Occipital lobe (tissue), 2 donors: ENCODE data around the gene MAEA. TPM values are rescaled to one million over a fixed set of nuclear protein-coding genes. Genes with fewer than 3 reads are reported as not detected.
"Not testable (repeated sequence)": the region's sequence is repeated elsewhere in the genome, so short reads cannot be mapped to it uniquely, and the experiment has no call there.

ENCODE experiments used
- DNase-seq: peaks from one replicate; lab custom pipeline; 2025; lab: John Stamatoyannopoulos, UW
- total RNA-seq: library from RNA; depleted of rRNA; stranded (reverse); fragments of >200 nt; gene quantifications from one replicate; pipeline ENCODE4 v1.2.3, GENCODE V29; 2014

MAEA gene
- total RNA-seq, 1 donor from 2014 or later: 27.9 TPM

GRCh38 chr4:1318488-1319213, 29.0 kb downstream of the MAEA start:
- no peak for DNase-seq

- DNase-seq: no peak
Observed at GRCh38 chr4:1321486-1321885, 31.8 kb downstream of the MAEA start.

DNA sequence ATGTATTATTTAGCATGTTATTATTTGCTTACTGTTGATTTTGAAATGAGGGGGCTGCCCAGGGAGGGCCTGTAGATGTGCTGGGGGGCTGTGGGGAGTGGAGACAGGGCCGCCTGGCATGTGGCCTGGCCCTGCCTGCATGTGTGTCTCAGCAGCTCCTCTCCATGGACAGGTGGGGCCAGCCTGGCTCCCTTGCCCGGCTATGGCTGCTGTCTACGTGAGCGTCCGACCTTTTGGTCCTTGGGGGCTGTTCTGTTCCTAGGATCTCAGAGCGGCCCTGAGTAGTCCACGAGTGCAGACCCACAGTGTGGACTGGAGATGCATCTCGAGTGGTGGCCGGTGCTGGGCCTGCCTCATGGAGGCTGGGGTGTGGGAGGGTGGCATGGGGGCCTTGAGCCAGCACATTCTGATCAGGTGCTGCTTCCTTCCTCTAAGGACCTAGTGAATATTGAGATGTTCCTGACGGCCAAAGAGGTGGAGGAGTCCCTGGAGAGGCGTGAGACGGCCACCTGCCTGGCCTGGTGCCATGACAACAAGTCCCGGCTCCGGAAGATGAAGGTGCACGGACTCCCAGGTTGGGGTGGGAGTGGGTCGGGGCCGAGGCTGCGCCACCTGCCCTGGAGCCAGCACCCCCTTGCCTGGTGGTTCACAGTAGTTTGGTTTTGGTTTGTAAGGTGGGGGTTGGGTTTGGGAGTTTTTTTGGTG, 32.4 kb downstream of the MAEA start:
- DNase-seq: no peak

DNA sequence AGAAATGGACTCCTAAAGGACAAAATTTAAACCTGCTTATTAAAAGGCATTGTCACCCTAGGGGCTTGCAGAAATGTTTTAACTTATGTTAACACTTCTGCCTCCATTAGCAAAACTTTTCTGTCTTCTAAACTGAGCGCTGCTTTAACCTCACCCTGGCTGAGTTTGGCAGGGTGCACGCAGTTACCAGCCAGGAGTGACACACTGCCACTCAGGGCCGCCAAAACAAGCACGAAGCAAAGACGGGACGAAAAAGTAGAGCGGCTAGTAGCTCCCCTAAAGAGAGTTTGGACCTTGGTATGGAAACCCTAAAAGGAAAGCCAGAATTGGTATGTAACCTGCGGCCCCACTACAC, 33.6 kb downstream of the MAEA start:
- no peak for DNase-seq

GRCh38 chr4:1323635-1324442, 34.1 kb downstream of the MAEA start:
- no peak for DNase-seq

DNA sequence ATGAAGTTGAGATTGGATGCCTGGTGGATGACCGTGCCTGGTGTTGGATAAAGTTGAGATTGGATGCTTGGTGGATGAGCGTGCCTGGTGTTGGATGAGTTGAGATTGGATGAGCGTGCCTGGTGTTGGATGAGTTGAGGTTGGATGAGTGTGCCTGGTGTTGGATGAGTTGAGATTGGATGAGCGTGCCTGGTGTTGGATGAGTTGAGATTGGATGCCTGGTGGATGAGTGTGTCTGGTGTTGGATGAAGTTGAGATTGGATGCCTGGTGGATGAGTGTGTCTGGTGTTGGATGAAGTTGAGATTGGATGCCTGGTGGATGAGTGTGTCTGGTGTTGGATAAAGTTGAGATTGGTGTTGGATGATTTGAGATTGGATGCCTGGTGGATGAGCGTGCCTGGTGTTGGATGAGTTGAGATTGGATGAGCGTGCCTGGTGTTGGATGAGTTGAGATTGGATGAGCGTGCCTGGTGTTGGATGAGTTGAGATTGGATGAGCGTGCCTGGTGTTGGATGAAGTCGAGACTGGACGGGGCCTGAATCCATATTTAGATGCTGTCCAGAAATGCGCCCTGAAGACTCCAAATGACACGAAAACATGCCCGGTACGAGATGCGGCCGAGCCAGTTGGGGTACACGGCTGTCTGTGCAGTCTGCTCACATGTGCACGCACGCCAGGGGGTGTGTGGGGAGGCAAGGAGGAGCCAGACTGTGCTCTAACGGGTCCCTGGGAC, 34.9 kb downstream of the MAEA start:
- DNase-seq: not testable (repeated sequence)

GRCh38 chr4:1325176-1325480, 35.4 kb downstream of the MAEA start:
- DNase-seq: no peak

GRCh38 chr4:1325681-1326635, 36.3 kb downstream of the MAEA start:
- no peak for DNase-seq

GRCh38 chr4:1326751-1327525, 37.2 kb downstream of the MAEA start:
- no peak for DNase-seq

DNA sequence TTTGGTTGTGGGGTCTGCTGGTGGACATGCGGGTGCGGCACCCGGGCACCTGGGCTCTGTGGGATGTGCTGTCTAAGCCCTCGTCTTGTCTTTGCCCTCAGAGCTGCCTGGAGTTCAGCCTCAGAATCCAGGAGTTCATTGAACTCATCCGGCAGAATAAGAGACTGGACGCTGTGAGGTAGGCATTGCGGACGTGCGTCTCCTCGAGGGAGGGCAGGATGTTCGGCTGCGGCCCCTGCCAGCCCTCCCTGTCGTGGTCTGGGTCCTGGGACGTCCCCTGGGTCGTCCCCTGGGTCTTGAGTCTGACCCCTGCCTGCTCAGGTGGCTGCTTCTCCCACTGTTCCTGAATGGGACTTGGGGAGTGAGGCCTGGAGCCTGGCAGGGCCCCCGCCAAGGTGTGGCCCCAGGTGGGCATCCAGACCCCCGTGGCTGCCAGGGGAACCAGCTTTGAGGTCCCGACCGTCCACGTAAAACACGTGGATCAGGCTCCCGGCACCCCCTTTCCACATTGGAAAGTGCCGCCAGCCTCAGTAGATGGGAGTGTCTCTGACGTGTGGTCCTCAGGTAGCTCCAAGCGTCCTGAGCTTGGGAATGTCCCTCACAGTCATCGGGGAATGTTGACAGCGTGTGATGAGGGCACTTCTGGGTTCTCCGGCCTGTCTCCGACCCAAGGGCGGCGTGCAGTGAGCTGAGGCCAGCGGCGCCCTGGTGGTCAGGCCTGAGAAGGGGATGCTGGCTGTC, 38.0 kb downstream of the MAEA start:
- no peak for DNase-seq

- no peak for DNase-seq
Observed at GRCh38 chr4:1328267-1329155, 38.8 kb downstream of the MAEA start.

DNA sequence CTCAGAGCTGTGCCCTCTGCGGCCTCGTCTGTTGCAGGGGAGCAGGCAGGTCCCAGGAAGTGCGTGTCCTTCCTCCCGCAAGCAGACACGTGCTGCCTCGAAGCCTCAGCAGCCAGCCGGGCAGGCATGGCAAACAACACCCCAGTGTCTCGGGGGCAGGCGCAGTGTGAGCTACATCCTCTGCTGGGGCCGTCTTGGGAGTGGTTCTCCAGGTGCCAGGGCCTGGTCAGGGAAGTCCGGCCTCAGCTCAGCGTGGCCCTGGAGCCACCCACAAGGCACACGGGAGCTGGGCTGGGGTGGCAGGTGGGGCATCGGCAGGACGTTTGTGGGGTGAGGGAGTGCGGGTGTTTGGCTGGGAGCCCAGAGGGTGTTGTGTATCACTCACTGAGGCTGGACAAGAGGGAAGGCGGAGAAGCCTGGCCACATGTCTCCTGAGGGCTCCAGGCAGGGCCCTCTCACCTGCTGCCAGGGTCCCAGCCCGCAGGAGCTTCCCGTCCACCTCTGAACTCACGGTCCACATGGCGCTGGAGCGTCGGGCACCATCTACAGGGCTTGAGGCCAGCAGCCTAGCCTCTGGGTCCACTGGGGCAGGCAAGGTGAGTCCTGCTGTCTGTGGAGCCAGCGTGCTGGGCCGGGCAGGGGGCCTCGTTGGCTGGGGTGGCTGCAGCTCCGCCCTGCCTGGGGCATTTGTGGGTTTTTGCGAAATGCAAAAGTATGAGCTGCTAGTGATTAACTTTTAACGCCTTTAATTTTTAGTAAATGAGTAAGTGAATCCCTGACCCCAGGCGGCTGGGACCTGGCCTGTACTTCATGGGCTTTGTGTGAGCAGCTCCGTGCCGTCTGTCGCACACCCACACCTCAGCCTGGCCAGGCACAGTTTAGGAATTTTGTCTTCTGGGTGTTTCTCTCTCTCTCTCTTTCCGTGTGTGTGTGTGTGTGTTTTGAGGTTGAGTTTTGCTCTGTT, 40.0 kb downstream of the MAEA start:
- no peak for DNase-seq

- DNase-seq: no peak
Observed at GRCh38 chr4:1330761-1331590, 41.3 kb downstream of the MAEA start.

DNA sequence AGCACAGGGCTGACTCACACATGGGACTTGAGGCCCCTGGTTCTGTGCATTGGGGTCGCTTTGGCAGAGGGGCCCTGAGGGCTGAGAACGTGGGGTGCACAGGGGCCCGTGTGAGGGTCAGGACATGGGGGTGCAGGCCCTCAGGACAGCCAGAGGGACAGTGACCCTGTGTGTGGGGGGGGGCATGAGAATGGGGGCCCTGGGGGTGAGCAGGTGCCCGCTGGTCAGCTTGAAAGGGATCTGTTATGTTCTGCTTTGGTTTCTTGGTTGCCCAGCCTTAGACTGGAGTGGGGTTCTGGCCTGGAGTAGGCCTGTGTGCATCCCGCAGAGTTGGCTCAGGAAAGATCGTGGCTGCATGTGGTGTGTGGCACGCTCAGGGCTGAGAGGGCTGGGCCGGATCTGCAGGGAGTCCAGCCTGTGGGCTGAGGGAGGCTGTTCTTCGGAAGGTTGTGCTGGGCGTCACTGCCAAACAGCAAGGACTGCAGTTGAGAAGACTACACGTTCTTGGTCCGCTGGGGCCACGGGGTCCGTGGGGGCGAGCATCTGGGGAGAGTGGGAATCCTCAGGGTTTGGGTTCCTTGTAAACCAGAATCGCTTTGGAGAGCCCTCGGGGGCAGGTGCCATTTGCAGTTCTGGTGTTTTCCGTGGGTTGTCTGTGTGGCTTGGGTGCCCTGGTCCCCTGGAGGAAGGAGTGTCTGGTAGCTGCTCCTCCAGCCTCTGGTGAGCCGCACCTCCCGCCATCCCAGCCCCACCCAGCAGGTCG, 42.1 kb downstream of the MAEA start:
- no peak for DNase-seq

DNA sequence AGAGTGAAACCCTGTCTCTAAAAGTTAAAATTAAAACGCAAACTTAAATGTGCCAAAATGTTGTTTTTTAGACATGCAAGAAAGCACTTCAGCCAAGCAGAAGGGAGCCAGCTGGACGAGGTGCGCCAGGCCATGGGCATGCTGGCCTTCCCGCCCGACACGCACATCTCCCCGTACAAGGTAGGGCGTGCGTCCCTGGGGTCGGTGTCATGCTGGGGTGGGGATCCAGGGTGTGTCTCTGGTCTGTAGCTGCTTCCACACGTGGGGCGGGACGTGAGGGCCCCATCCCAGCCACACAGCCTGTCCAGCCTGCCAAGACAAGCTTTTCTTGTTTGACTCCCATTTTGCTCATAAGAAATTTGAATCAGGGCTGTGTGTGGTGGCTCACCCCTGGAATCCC, 43.0 kb downstream of the MAEA start:
- DNase-seq: no peak
